GM08714 (cell line): ENCODE results near the gene MPND.
A peak's percentile ranks its signal among the peaks of the same experiment; 100 is the strongest.

Experiments
- H3K4me3 ChIP-seq: fragments of 200-500 bp; sonication (Bioruptor generic); 2 replicates; pipeline ENCODE4 v1.5.1; 2014; ENCODE audit warnings: mild to moderate bottlenecking, low read length, inconsistent platforms
- ZNF274 ChIP-seq: IDR thresholded peaks from 2 replicates; pipeline ENCODE4 v1.6.1; 2012; ENCODE audit warnings: mild to moderate bottlenecking, low read depth, low read length

Gene MPND

GRCh38 chr19:4371247-4372164 lies 28.1 kb downstream of the MPND start:
- H3K4me3 ChIP-seq, result no peak overlapping the region; the same call in 1 of the 2 replicates
- no peak for TF ChIP-seq ZNF274

GRCh38 chr19:4372165-4373012 lies 29.0 kb downstream of the MPND start:
- no peak for TF ChIP-seq ZNF274
- H3K4me3 ChIP-seq, result no peak overlapping the region

GRCh38 chr19:4373013-4373367 lies 29.6 kb downstream of the MPND start:
- no peak for TF ChIP-seq ZNF274
- H3K4me3 ChIP-seq, result no peak overlapping the region

- TF ChIP-seq ZNF274, result no peak
- H3K4me3 ChIP-seq, result no peak overlapping the region
These were observed 30.5 kb downstream of the MPND start for GRCh38 chr19:4373601-4374497.

GRCh38 chr19:4374498-4375163 lies 31.3 kb downstream of the MPND start:
- H3K4me3 ChIP-seq, result no peak overlapping the region; the same call in 1 of the 2 replicates

GRCh38 chr19:4375164-4376027 lies 32.0 kb downstream of the MPND start:
- TF ChIP-seq ZNF274, result no peak
- H3K4me3 ChIP-seq, result peak overlapping the region; percentile 2; the same call in 1 of the 2 replicates

More at GRCh38 chr19:4374498-4375163, 31.3 kb downstream of the MPND start:
- no peak for TF ChIP-seq ZNF274

GRCh38 chr19:4376028-4376670 lies 32.8 kb downstream of the MPND start:
- TF ChIP-seq ZNF274, result no peak
- H3K4me3 ChIP-seq, result peak overlapping the region; percentile 2; the same call in 1 of the 2 replicates

- TF ChIP-seq ZNF274, result no peak
- H3K4me3 ChIP-seq, result no peak overlapping the region
These were observed 33.3 kb downstream of the MPND start for GRCh38 chr19:4376671-4376990.

- H3K4me3 ChIP-seq, result no peak overlapping the region
- no peak for TF ChIP-seq ZNF274
These were observed 33.8 kb downstream of the MPND start for GRCh38 chr19:4376991-4377781.

GRCh38 chr19:4378886-4379285 lies 35.5 kb downstream of the MPND start:
- no peak for TF ChIP-seq ZNF274
- no peak overlapping the region; the same call in 1 of the 2 replicates for H3K4me3 ChIP-seq

- peak overlapping the region; percentile 13; the same call in 1 of the 2 replicates for H3K4me3 ChIP-seq
- no peak for TF ChIP-seq ZNF274
These were observed 36.3 kb downstream of the MPND start for GRCh38 chr19:4379383-4380253.
